C4-2B (cell line): ENCODE measurements around the gene SPACA4.

Source experiments
- H3K27ac ChIP-seq: fragments of 450-650 bp; 2 replicates; pipeline ENCODE4 v1.5.1; 2017
- CTCF ChIP-seq: fragments of 450-650 bp; conservative IDR thresholded peaks from 2 replicates; pipeline ENCODE4 v1.5.1; 2017; ENCODE audit warnings: mild to moderate bottlenecking
- ZFX ChIP-seq: fragments of 450-650 bp; IDR thresholded peaks from 2 replicates; pipeline ENCODE4 v1.6.1; 2017

Gene SPACA4

GRCh38 chr19:48582168-48582567 lies 24.4 kb upstream of the SPACA4 start:
- peak overlapping the region; percentile 67 for H3K27ac ChIP-seq

GRCh38 chr19:48587387-48587786 lies 19.2 kb upstream of the SPACA4 start:
- H3K27ac ChIP-seq, result no peak overlapping the region
- TF ChIP-seq ZFX (no peak), CTCF (no peak)

More at GRCh38 chr19:48582168-48582567, 24.4 kb upstream of the SPACA4 start:
- TF ChIP-seq ZFX, result no peak
- TF ChIP-seq CTCF, result no peak

GRCh38 chr19:48588670-48589401 lies 17.7 kb upstream of the SPACA4 start:
- TF ChIP-seq CTCF, result peak; percentile 82
- TF ChIP-seq ZFX, result no peak
- H3K27ac ChIP-seq, result no peak overlapping the region

GRCh38 chr19:48591021-48591420 lies 15.5 kb upstream of the SPACA4 start:
- no peak for TF ChIP-seq CTCF
- no peak for TF ChIP-seq ZFX
- no peak overlapping the region for H3K27ac ChIP-seq

- TF ChIP-seq CTCF, result no peak
- TF ChIP-seq ZFX, result no peak
Observed at GRCh38 chr19:48595171-48595570, 11.4 kb upstream of the SPACA4 start.

GRCh38 chr19:48595833-48596232 lies 10.7 kb upstream of the SPACA4 start:
- no peak overlapping the region for H3K27ac ChIP-seq
- TF ChIP-seq CTCF, result no peak

More at GRCh38 chr19:48595171-48595570, 11.4 kb upstream of the SPACA4 start:
- H3K27ac ChIP-seq, result no peak overlapping the region

- no peak overlapping the region for H3K27ac ChIP-seq
- TF ChIP-seq ZFX, result no peak
- no peak for TF ChIP-seq CTCF
Observed at GRCh38 chr19:48596237-48596636, 10.3 kb upstream of the SPACA4 start.
